Measurements from ENCODE around the gene KCNQ5.

- no peak for TF ChIP-seq CTCF (IDR thresholded peaks at IDR 0.05)
- TF ChIP-seq POLR2AphosphoS5 (IDR thresholded peaks at IDR 0.05; ENCODE audit: low read depth, low read length), result no peak
These were observed 271.0 kb downstream of the KCNQ5 start for GRCh38 chr6:72892901-72893300.

All from Panc1 (cell line).